Gastrocnemius medialis (tissue), 4 donors: ENCODE measurements around the gene HINT3. TPM values are rescaled to one million over a fixed set of nuclear protein-coding genes. Genes with fewer than 3 reads are reported as not detected.
"Not testable (repeated sequence)": the region's sequence is repeated elsewhere in the genome, so short reads cannot be mapped to it uniquely, and the experiment has no call there.

Experiments used
- ATAC-seq, 2 donors: fragments of 150-250 bp; one replicate each; pipeline ENCODE4 v1.9.1; 2016
- DNase-seq, 2 donors: peaks; one replicate each; pipeline ENCODE4 v3.0.0-alpha.2; 2019
- H3K27ac ChIP-seq, 4 donors: fragments of 200-600 bp; sonication (generic); 1 replicate in 1 of 4; 2 replicates in 3 of 4; pipeline ENCODE4 v1.5.1; 2016 to 2018; ENCODE audit warnings: mild to moderate bottlenecking in 2 of 4, moderate library complexity in 1 of 4
- H3K27me3 ChIP-seq, 3 donors: fragments of 200-600 bp; sonication (generic) in 2 of 3; 1 replicate in 1 of 3; 2 replicates in 2 of 3; pipeline versions ENCODE4 v1.5.1 to v1.6.0; 2016 to 2019; ENCODE audit warnings: mild to moderate bottlenecking in 1 of 3, moderate library complexity in 1 of 3
- H3K36me3 ChIP-seq, 2 donors: fragments of 200-600 bp; sonication (generic) in 1 of 2; one replicate each; pipeline ENCODE4 v1.5.1; 2017 to 2018
- H3K4me1 ChIP-seq, 2 donors: fragments of 200-600 bp; sonication (generic) in 1 of 2; one replicate each; pipeline ENCODE4 v1.5.1; 2016 to 2017; ENCODE audit warnings: mild to moderate bottlenecking in 2 of 2
- H3K4me3 ChIP-seq, 4 donors: fragments of 200-600 bp; sonication (generic) in 3 of 4; 1 replicate in 1 of 4; 2 replicates in 3 of 4; pipeline ENCODE4 v1.5.1; 2016 to 2019; ENCODE audit warnings: mild to moderate bottlenecking in 2 of 4
- H3K9me3 ChIP-seq, 3 donors: fragments of 200-600 bp; sonication (generic) in 2 of 3; 1 replicate in 1 of 3; 2 replicates in 2 of 3; pipeline ENCODE4 v1.5.1; 2016 to 2019
- CTCF ChIP-seq, 5 experiments: fragments of 450-650 bp in 3 of 5; fragments of 200-600 bp in 2 of 5; sonication (generic) in 2 of 5; IDR thresholded peaks in 4 of 5; conservative IDR thresholded peaks in 1 of 5; 1 replicate in 4 of 5; 2 replicates in 1 of 5; pipeline ENCODE4 v1.5.1; 2016 to 2019; ENCODE audit warnings: antibody characterized with exemption in 5 of 5, mild to moderate bottlenecking in 3 of 5, moderate library complexity in 3 of 5
- POLR2A ChIP-seq, 2 donors: fragments of 450-650 bp; IDR thresholded peaks; one replicate each; pipeline ENCODE4 v1.6.1; 2017; ENCODE audit warnings: antibody characterized with exemption in 2 of 2, mild to moderate bottlenecking in 2 of 2, moderate library complexity in 2 of 2
- in situ Hi-C, 4 donors: fragments of 200-750 bp; cut with MboI; loops; one replicate each; pipeline versions ENCODE4 v1.15.0 to v1.8.0; 2017; ENCODE audit warnings: low sequenced_read_pairs in 4 of 4
- intact Hi-C: fragments of 100-400 bp; cut with DNase I; formaldehyde crosslinking; loops from one replicate; pipeline ENCODE4 v1.15.1; 2023; ENCODE audit warnings: low total_unique reads
- total RNA-seq, 4 donors: library from RNA; depleted of rRNA; stranded (reverse); fragments of >200 nt; gene quantifications; one replicate each; pipeline versions ENCODE4 v1.1.0 to v1.2.3, GENCODE V29; 2016

Gene HINT3
- total RNA-seq, 4 donors from 2014 or later, result 54.3 to 81.5 (median 67.5) TPM

DNA sequence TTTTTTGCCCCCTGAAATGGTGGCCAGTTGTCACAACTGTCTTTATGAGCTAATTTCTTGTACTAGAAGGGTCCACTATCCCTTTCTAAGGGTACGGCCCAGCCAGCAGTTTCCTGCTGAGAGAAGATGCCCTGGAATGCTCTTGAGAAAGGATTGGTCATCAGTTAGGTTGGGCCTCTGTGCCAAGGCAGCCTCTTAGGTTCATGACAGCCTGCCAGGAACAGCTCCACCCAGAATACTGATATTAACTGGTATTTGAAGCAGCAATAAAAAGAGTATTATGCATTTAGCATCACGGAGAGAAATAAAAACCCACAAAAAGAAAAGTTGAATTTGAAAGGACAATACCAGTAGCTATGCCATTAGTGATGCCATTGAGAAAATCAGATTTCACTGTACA lies 9.0 kb upstream of the HINT3 start:
- Histone ChIP-seq H3K9me3 (no peaks in the 10 kb centered on the region), H3K4me1 (no peaks in the 10 kb centered on the region), H3K27ac (no peak overlapping the region), H3K4me3 (no peak overlapping the region), H3K36me3 (no peaks in the 10 kb centered on the region), H3K27me3 (no peaks in the 10 kb centered on the region)
- no peak for DNase-seq
- no peak for ATAC-seq
- in situ Hi-C loops, result no loop called here
- TF ChIP-seq POLR2A (IDR thresholded peaks at IDR 0.05), result no peak
- TF ChIP-seq CTCF (IDR thresholded peaks at IDR 0.05 in 4 of 5, conservative IDR thresholded peaks at IDR 0.05 in 1 of 5), result no peak
- intact Hi-C loops, result no loop called here

DNA sequence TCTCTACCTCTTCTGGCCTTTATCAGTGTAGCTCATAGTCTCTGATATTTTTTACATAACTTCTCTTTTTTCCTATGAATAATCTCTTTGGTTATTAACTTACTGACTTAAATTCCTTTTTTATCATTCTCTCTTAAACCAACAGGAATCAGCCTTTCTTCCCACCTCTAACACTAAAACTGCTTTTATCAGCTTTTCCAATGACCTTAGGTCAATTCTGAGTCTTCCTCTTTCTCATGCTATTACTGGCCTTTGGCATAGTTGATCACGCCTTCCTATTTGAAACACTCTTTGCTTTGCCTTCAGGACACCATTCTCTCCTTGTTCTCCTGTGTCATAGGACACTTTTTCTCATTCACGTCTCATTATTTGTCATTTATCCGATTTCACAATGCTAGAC lies 8.1 kb upstream of the HINT3 start:
- ATAC-seq (no peak), DNase-seq (no peak)
- in situ Hi-C loops (no loop called here), intact Hi-C loops (no loop called here)
- H3K36me3 ChIP-seq, result no peaks in the 10 kb centered on the region
- H3K27ac ChIP-seq, result no peak overlapping the region
- TF ChIP-seq POLR2A (IDR thresholded peaks at IDR 0.05) (no peak), CTCF (IDR thresholded peaks at IDR 0.05 in 4 of 5, conservative IDR thresholded peaks at IDR 0.05 in 1 of 5) (no peak)
- H3K4me3 ChIP-seq, result no peak overlapping the region
- H3K4me1 ChIP-seq, result no peaks in the 10 kb centered on the region
- H3K27me3 ChIP-seq, result no peaks in the 10 kb centered on the region
- no peaks in the 10 kb centered on the region for H3K9me3 ChIP-seq

DNA sequence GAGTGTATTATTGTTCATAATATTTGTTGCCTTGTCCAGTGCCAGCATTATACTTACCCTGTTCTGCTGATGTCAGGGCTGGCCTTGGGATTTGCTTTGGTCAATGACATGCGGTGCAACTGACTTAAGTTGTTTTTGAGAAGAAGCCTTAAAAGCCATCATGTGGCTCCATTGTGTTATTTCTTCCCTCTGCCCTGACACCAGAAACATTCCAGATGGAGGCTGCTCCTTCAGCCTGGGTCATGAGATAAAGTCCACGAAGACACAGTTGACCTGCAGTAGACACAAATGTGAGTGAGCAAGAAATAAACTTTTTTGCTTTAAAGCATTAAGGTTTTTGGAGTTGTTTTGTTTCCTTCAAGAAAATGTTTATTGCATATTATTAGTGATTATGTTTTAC lies 7.5 kb upstream of the HINT3 start:
- Histone ChIP-seq H3K9me3 (no peaks in the 10 kb centered on the region), H3K4me3 (no peak overlapping the region), H3K27me3 (no peaks in the 10 kb centered on the region), H3K27ac (no peak overlapping the region), H3K36me3 (no peaks in the 10 kb centered on the region), H3K4me1 (no peaks in the 10 kb centered on the region)
- ATAC-seq, result no peak
- DNase-seq, result no peak
- intact Hi-C loops, result no loop called here
- in situ Hi-C loops, result no loop called here
- TF ChIP-seq CTCF (IDR thresholded peaks at IDR 0.05 in 4 of 5, conservative IDR thresholded peaks at IDR 0.05 in 1 of 5) (no peak), POLR2A (IDR thresholded peaks at IDR 0.05) (no peak)

DNA sequence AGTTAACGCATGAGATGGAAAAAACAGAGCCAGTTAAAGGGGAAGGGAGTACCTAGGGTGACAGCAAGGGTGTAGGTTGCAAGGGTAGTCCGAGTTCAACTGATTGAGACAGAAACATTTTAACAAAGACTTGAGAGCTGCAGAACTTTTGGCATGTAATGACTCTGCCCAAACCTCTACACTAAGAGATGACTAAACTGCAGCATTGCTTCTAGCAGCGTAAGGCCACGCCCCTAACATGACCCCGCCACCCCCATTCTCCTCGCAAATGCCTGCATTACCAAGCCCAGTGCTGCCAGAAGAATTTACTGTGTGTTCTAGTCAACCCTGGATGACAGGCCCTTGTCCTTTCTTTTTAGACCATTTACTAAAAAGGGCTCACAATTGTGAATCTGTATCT lies 6.3 kb upstream of the HINT3 start:
- in situ Hi-C loops, result loop anchor here in 3 of 4 donors (10.0 to 25.0 kb wide), 3 partner anchors 88 to 638 kb away; partner anchors contain the start of gene HDDC2 (in 1 of the 3)

GRCh38 chr6:125950716-125951115 lies 5.9 kb upstream of the HINT3 start:
- H3K4me1 ChIP-seq, H3K9me3 ChIP-seq, ATAC-seq, DNase-seq, intact Hi-C loops, H3K36me3 ChIP-seq, H3K4me3 ChIP-seq, H3K27me3 ChIP-seq, H3K27ac ChIP-seq: not testable (repeated sequence)
- in situ Hi-C loops, result loop anchor here in 3 of 4 donors (10.0 to 25.0 kb wide), 3 partner anchors 88 to 638 kb away; partner anchors contain the start of gene HDDC2 (in 1 of the 3)

More for the DNA sequence above, 6.3 kb upstream of the HINT3 start:
- ATAC-seq, result no peak
- intact Hi-C loops, result no loop called here
- Histone ChIP-seq H3K36me3 (no peaks in the 10 kb centered on the region), H3K27ac (no peak overlapping the region), H3K27me3 (no peaks in the 10 kb centered on the region), H3K9me3 (no peaks in the 10 kb centered on the region), H3K4me3 (no peak overlapping the region), H3K4me1 (no peaks in the 10 kb centered on the region)
- no peak for DNase-seq
- TF ChIP-seq POLR2A (IDR thresholded peaks at IDR 0.05), result no peak
- no peak for TF ChIP-seq CTCF (IDR thresholded peaks at IDR 0.05 in 4 of 5, conservative IDR thresholded peaks at IDR 0.05 in 1 of 5)
